Astrocyte (in vitro differentiated cells and primary cell): ENCODE data around the gene CHST2. TPM values are rescaled to one million over a fixed set of nuclear protein-coding genes. Genes with fewer than 3 reads are reported as not detected.
A peak's percentile ranks its signal among the peaks of the same experiment; 100 is the strongest.

ENCODE experiments used
- DNase-seq: peaks from one replicate; pipeline ENCODE4 v3.0.0-alpha.2; 2010; ENCODE audit warnings: low read depth
- FAIRE-seq: peaks from 2 replicates; lab custom pipeline; 2011; peaks lifted over from hg19 to GRCh38; lab: Jason Lieb, UNC
- H2AFZ ChIP-seq: 2 replicates; pipeline ENCODE4 v1.6.0; 2012; ENCODE audit warnings: low read depth, low read length, inconsistent platforms
- H3K27ac ChIP-seq: 2 replicates; pipeline ENCODE4 v1.5.1; 2011; ENCODE audit warnings: low read depth, low read length, inconsistent platforms
- H3K27me3 ChIP-seq: 2 replicates; pipeline ENCODE4 v1.6.0; 2011; ENCODE audit warnings: low read length, inconsistent platforms; ENCODE audit not compliant: insufficient read depth
- H3K36me3 ChIP-seq: 2 replicates; pipeline ENCODE4 v1.5.1; 2011; ENCODE audit warnings: low read length, inconsistent platforms; ENCODE audit not compliant: insufficient read depth
- H3K4me1 ChIP-seq: 2 replicates; pipeline ENCODE4 v1.5.1; 2011; ENCODE audit warnings: low read length, inconsistent platforms; ENCODE audit not compliant: insufficient read depth
- H3K4me2 ChIP-seq: 2 replicates; pipeline ENCODE4 v1.6.0; 2012; ENCODE audit warnings: low read length, inconsistent platforms
- H3K4me3 ChIP-seq: 2 replicates; pipeline ENCODE4 v1.5.1; 2011; ENCODE audit warnings: low read depth, mild to moderate bottlenecking, low read length, inconsistent platforms; ENCODE audit not compliant: insufficient read depth
- H3K79me2 ChIP-seq: 2 replicates; pipeline ENCODE4 v1.6.0; 2012; ENCODE audit warnings: mild to moderate bottlenecking, low read length, inconsistent platforms; ENCODE audit not compliant: insufficient read depth
- H3K9ac ChIP-seq: 2 replicates; pipeline ENCODE4 v1.6.0; 2012; ENCODE audit warnings: mild to moderate bottlenecking, low read length, inconsistent platforms
- H3K9me3 ChIP-seq: 2 replicates; pipeline ENCODE4 v1.5.1; 2012; ENCODE audit warnings: low read depth, mild to moderate bottlenecking, low read length, inconsistent platforms; ENCODE audit not compliant: insufficient read depth
- H4K20me1 ChIP-seq: 2 replicates; pipeline ENCODE4 v1.6.0; 2012; ENCODE audit warnings: low read length, inconsistent platforms; ENCODE audit not compliant: insufficient read depth
- H3K27ac Mint-ChIP-seq: one replicate; pipeline ENCODE4 v1.8.0; 2021; ENCODE audit warnings: mild to moderate bottlenecking, mixed read lengths; ENCODE audit not compliant: unreplicated experiment
- H3K27me3 Mint-ChIP-seq: one replicate; pipeline ENCODE4 v1.8.0; 2021; ENCODE audit warnings: low read depth, mixed read lengths; ENCODE audit not compliant: unreplicated experiment
- H3K36me3 Mint-ChIP-seq: one replicate; pipeline ENCODE4 v1.8.0; 2021; ENCODE audit warnings: low read depth, mixed read lengths; ENCODE audit not compliant: unreplicated experiment
- H3K4me1 Mint-ChIP-seq: one replicate; pipeline ENCODE4 v1.8.0; 2021; ENCODE audit warnings: low read depth, mixed read lengths; ENCODE audit not compliant: unreplicated experiment
- H3K4me3 Mint-ChIP-seq: one replicate; pipeline ENCODE4 v1.8.0; 2021; ENCODE audit warnings: mild to moderate bottlenecking, moderate library complexity, mixed read lengths; ENCODE audit not compliant: unreplicated experiment
- H3K9me3 Mint-ChIP-seq: one replicate; pipeline ENCODE4 v1.8.0; 2021; ENCODE audit warnings: mild to moderate bottlenecking, mixed read lengths; ENCODE audit not compliant: unreplicated experiment
- EZH2 ChIP-seq: IDR thresholded peaks from 2 replicates; pipeline ENCODE4 v1.6.1; 2012; ENCODE audit warnings: mild to moderate bottlenecking, low read length, inconsistent platforms; ENCODE audit not compliant: insufficient read depth
- total RNA-seq: library from RNA; stranded (reverse); gene quantifications from 2 replicates; pipeline ENCODE4 v1.2.1, GENCODE V29; 2021
- TF ChIP-seq, protein P1 (sequence below): IDR thresholded peaks from 2 replicates; pipeline ENCODE4 v1.5.1; 2011; ENCODE audit warnings: low read depth, mild to moderate bottlenecking, inconsistent platforms, low read length, moderate library complexity; ENCODE audit not compliant: insufficient read depth

The CHST2 gene
- total RNA-seq, 1 donor from 2014 or later = 13.4 TPM

DNA sequence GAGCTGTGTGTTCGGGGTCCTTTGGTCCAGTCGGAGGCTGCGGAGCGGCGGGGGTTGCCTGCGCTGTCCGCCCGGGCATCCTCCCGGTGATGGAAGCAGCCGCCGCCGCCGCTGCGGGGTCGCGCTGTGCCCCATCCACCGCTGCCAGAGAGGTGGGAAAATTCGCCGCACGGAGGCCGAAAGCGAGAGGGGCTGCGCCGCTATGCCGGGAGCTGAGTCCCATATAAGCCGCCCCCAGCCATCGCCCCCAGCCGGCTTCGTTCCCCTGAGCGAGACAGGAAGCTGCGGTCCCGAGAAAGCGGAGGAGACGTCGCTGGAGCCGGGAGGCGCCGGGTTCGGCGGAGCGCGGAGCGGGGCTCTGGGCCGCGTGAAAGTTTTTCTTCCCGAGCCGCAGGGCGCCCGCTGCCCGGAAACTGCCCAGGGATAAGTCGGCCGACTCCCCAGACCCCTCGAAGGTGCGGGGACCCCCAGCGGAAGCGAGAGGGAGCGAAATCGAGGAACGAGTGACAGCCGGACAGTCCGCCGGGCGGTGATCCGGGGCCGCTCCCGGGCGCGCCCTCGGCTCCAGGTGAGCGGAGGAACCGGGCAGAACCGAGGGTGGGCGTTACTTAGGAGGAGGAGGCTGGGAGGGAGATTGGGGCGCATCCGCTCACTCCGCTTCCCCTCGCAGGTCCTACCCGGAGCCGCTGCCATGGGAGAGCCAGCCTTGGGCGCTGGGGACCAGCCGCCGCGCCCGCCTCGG lies 574 bp downstream of the CHST2 start:
- Histone ChIP-seq H3K79me2 (peaks cover 8% of the 10 kb centered on the region), H3K9me3 (no peaks in the 10 kb centered on the region), H3K36me3 (no peaks in the 10 kb centered on the region), H3K4me1 (peaks cover 6% of the 10 kb centered on the region), H3K9ac (peak overlapping the region; percentile 79), H3K4me2 (peak overlapping the region; percentile 90), H3K27ac (peak overlapping the region; percentile 47), H3K4me3 (peak overlapping the region; percentile 80), H3K27me3 (no peaks in the 10 kb centered on the region), H2AFZ (peak overlapping the region; percentile 90), H4K20me1 (no peaks in the 10 kb centered on the region)
- Mint-ChIP-seq H3K27ac (no peak overlapping the region), H3K4me1 (peaks cover 2% of the 10 kb centered on the region), H3K4me3 (peak overlapping the region; percentile 86), H3K9me3 (no peaks in the 10 kb centered on the region), H3K36me3 (peaks cover 1% of the 10 kb centered on the region), H3K27me3 (peaks cover 16% of the 10 kb centered on the region)
- DNase-seq = no peak
- FAIRE-seq = no peak
- TF ChIP-seq, protein P1, sequence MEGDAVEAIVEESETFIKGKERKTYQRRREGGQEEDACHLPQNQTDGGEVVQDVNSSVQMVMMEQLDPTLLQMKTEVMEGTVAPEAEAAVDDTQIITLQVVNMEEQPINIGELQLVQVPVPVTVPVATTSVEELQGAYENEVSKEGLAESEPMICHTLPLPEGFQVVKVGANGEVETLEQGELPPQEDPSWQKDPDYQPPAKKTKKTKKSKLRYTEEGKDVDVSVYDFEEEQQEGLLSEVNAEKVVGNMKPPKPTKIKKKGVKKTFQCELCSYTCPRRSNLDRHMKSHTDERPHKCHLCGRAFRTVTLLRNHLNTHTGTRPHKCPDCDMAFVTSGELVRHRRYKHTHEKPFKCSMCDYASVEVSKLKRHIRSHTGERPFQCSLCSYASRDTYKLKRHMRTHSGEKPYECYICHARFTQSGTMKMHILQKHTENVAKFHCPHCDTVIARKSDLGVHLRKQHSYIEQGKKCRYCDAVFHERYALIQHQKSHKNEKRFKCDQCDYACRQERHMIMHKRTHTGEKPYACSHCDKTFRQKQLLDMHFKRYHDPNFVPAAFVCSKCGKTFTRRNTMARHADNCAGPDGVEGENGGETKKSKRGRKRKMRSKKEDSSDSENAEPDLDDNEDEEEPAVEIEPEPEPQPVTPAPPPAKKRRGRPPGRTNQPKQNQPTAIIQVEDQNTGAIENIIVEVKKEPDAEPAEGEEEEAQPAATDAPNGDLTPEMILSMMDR = no peak
- no peak for TF ChIP-seq EZH2

DNA sequence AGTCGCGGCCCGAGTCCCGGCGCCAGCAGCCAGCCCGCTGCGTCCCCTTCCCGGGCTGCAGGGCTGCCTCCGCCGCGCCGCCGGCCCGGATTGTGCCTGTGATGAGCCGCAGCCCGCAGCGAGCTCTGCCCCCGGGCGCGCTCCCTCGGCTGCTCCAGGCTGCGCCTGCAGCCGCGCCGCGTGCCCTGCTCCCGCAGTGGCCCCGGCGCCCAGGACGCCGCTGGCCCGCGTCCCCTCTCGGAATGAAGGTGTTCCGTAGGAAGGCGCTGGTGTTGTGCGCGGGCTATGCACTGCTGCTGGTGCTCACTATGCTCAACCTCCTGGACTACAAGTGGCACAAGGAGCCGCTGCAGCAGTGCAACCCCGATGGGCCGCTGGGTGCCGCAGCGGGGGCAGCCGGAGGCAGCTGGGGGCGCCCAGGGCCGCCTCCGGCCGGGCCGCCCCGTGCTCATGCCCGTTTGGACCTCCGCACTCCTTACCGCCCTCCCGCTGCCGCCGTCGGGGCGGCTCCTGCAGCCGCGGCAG lies 1.2 kb downstream of the CHST2 start:
- H4K20me1 ChIP-seq = no peaks in the 10 kb centered on the region
- H3K36me3 ChIP-seq = no peaks in the 10 kb centered on the region
- Mint-ChIP-seq H3K36me3 (peaks cover under 1% of the 10 kb centered on the region), H3K27ac (no peak overlapping the region), H3K4me1 (peaks cover 2% of the 10 kb centered on the region), H3K9me3 (no peaks in the 10 kb centered on the region), H3K4me3 (no peak overlapping the region), H3K27me3 (peaks cover 15% of the 10 kb centered on the region)
- H3K4me2 ChIP-seq = peak overlapping the region; percentile 90
- peak overlapping the region; percentile 80 for H3K4me3 ChIP-seq
- no peak for TF ChIP-seq EZH2
- TF ChIP-seq, protein P1 = no peak
- no peak overlapping the region for H3K27ac ChIP-seq
- peaks cover 6% of the 10 kb centered on the region for H3K4me1 ChIP-seq
- peak overlapping the region; percentile 79 for H3K9ac ChIP-seq
- H3K27me3 ChIP-seq = no peaks in the 10 kb centered on the region
- H3K79me2 ChIP-seq = peaks cover 8% of the 10 kb centered on the region
- DNase-seq (no peak), FAIRE-seq (no peak)
- H3K9me3 ChIP-seq = no peaks in the 10 kb centered on the region
- peak overlapping the region; percentile 90 for H2AFZ ChIP-seq
